OCI-LY1 (cell line): ENCODE data around the gene RMDN3.

Experiments
- H2AFZ ChIP-seq: fragments of 200-600 bp; sonication (generic), shearing (Covaris generic); 2 replicates; pipeline ENCODE4 v1.6.0; 2014; ENCODE audit warnings: antibody characterized with exemption, mild to moderate bottlenecking, low read length
- H3F3A ChIP-seq: fragments of 200-600 bp; sonication (generic), shearing (Covaris generic); 2 replicates; pipeline ENCODE4 v1.6.0; 2014; ENCODE audit warnings: mild to moderate bottlenecking, antibody characterized with exemption, low read length, moderate library complexity; ENCODE audit not compliant: insufficient read depth
- H3K27ac ChIP-seq: fragments of 200-600 bp; sonication (generic); 2 replicates; pipeline ENCODE4 v1.5.1; 2014; ENCODE audit warnings: low read length, mixed run types, mild to moderate bottlenecking, low read depth; ENCODE audit not compliant: poor library complexity, severe bottlenecking
- H3K27me3 ChIP-seq: fragments of 200-600 bp; sonication (generic); 2 replicates; pipeline ENCODE4 v1.6.0; 2014; ENCODE audit warnings: antibody characterized with exemption, mild to moderate bottlenecking, low read length, moderate library complexity; ENCODE audit not compliant: insufficient read depth
- H3K36me3 ChIP-seq: fragments of 200-600 bp; sonication (generic); 2 replicates; pipeline ENCODE4 v1.6.1; 2014; ENCODE audit warnings: mild to moderate bottlenecking, antibody characterized with exemption, low read length, moderate library complexity, mixed read lengths; ENCODE audit not compliant: insufficient read depth
- H3K4me1 ChIP-seq: fragments of 200-600 bp; sonication (generic); 2 replicates; pipeline ENCODE4 v1.5.1; 2014; ENCODE audit warnings: mild to moderate bottlenecking, low read length, moderate library complexity; ENCODE audit not compliant: insufficient read depth, severe bottlenecking
- H3K4me2 ChIP-seq: fragments of 200-600 bp; sonication (generic), shearing (Covaris generic); 2 replicates; pipeline ENCODE4 v1.6.1; 2014; ENCODE audit warnings: low read length
- H3K4me3 ChIP-seq: fragments of 200-600 bp; sonication (generic); 2 replicates; pipeline ENCODE4 v1.5.1; 2014; ENCODE audit warnings: low read length, low read depth, mild to moderate bottlenecking, mixed read lengths; ENCODE audit not compliant: poor library complexity, severe bottlenecking
- H3K79me2 ChIP-seq: fragments of 200-600 bp; shearing (Covaris generic); 2 replicates; pipeline ENCODE4 v1.6.1; 2016; ENCODE audit warnings: mixed run types, low read length, mixed read lengths; ENCODE audit not compliant: insufficient read depth
- H3K9ac ChIP-seq: fragments of 200-600 bp; sonication (generic), shearing (Covaris generic); 2 replicates; pipeline ENCODE4 v1.6.1; 2014; ENCODE audit warnings: mild to moderate bottlenecking, low read length, mixed read lengths
- H3K9me2 ChIP-seq: fragments of 200-600 bp; sonication (generic), shearing (Covaris generic); 2 replicates; pipeline ENCODE4 v1.6.1; 2014; ENCODE audit warnings: low read depth, mild to moderate bottlenecking, low read length, mixed read lengths
- H3K9me3 ChIP-seq: fragments of 200-600 bp; shearing (Covaris generic); 2 replicates; pipeline ENCODE4 v1.6.1; 2014; ENCODE audit warnings: low read length, mixed read lengths
- H4K20me1 ChIP-seq: fragments of 200-600 bp; sonication (generic), shearing (Covaris generic); 2 replicates; pipeline ENCODE4 v1.6.0; 2016; ENCODE audit warnings: mild to moderate bottlenecking, low read length; ENCODE audit not compliant: insufficient read depth
- CTCF ChIP-seq: fragments of 200-600 bp; sonication (generic), shearing (Covaris generic); IDR thresholded peaks from 2 replicates; pipeline ENCODE4 v1.5.1; 2017; ENCODE audit warnings: mild to moderate bottlenecking, antibody characterized with exemption, low read length, moderate library complexity, mixed read lengths
- EZH2 ChIP-seq: fragments of 200-600 bp; sonication (generic), shearing (Covaris generic); IDR thresholded peaks from 2 replicates; pipeline ENCODE4 v1.8.0; 2017; ENCODE audit warnings: borderline replicate concordance, mixed run types, mild to moderate bottlenecking, antibody characterized with exemption, low read length, moderate library complexity, mixed read lengths

The RMDN3 gene

DNA sequence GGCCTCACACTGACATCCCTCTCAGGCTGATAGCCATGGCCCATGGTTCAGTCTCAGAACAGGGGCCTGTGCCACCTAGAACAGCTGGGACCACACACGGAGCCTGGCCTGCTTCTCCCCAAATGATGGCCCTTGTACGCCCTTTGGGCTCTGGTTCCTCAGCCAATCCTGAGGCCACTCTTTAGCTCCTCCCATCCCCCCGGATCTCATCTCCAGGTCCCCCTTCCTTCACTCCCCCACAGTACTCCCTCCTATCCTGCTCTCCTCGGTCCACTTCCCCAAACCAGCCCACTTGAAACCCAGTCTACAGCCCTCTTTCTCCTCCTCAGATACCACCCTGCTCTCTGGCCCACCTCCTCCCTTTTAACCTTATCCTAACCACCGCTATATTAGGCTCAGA, 34.1 kb upstream of the RMDN3 start:
- no peak overlapping the region for H3K4me3 ChIP-seq
- peaks cover 11% of the 10 kb centered on the region; the same call in 1 of the 2 replicates for H3K36me3 ChIP-seq
- no peaks in the 10 kb centered on the region for H3K27me3 ChIP-seq
- H3K27ac ChIP-seq = no peak overlapping the region
- TF ChIP-seq CTCF = no peak
- no peak for TF ChIP-seq EZH2
- H3K9me3 ChIP-seq = no peaks in the 10 kb centered on the region
- no peaks in the 10 kb centered on the region for H3K9me2 ChIP-seq
- no peaks in the 10 kb centered on the region for H4K20me1 ChIP-seq
- no peaks in the 10 kb centered on the region for H3F3A ChIP-seq
- H3K4me1 ChIP-seq = peaks cover 11% of the 10 kb centered on the region
- no peaks in the 10 kb centered on the region for H3K79me2 ChIP-seq
- H3K9ac ChIP-seq = no peak overlapping the region
- no peak overlapping the region for H2AFZ ChIP-seq
- no peak overlapping the region for H3K4me2 ChIP-seq

DNA sequence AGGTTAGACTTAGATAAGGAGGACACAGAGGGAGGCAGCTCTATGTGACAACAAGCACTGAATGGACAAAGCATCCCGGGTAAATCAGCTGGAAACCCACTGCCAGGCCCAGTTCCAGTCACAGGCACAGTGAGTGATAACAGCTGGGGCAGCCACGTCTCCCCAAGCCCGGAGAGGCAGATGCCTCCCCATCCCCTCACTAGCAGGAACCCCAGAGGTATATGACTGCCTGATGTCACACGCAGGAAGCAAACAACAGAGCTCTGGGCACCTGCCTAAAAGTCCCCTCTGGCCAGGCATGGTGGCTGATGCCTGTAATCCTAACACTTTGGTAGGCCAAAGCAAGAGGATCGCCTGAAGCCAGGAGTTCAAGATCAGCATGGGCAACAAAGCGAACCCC, 32.9 kb upstream of the RMDN3 start:
- H3K79me2 ChIP-seq = no peaks in the 10 kb centered on the region

GRCh38 chr15:40787344-40787841, 32.3 kb upstream of the RMDN3 start:
- Histone ChIP-seq H3K36me3 (peaks cover 6% of the 10 kb centered on the region; the same call in 1 of the 2 replicates), H3K4me3 (no peak overlapping the region), H3K9me2 (no peaks in the 10 kb centered on the region), H3K79me2 (no peaks in the 10 kb centered on the region), H2AFZ (no peak overlapping the region), H3K27ac (no peak overlapping the region), H3K4me2 (no peak overlapping the region), H3F3A (no peaks in the 10 kb centered on the region), H4K20me1 (no peaks in the 10 kb centered on the region), H3K27me3 (no peaks in the 10 kb centered on the region), H3K9me3 (no peaks in the 10 kb centered on the region), H3K4me1 (peaks cover 11% of the 10 kb centered on the region), H3K9ac (no peak overlapping the region; the same call in 1 of the 2 replicates)
- TF ChIP-seq CTCF = no peak
- TF ChIP-seq EZH2 = no peak

More for the DNA sequence above, 32.9 kb upstream of the RMDN3 start:
- H4K20me1 ChIP-seq = no peaks in the 10 kb centered on the region
- H3K9me3 ChIP-seq = no peaks in the 10 kb centered on the region
- no peak overlapping the region for H3K4me3 ChIP-seq
- peaks cover 8% of the 10 kb centered on the region; the same call in 1 of the 2 replicates for H3K36me3 ChIP-seq
- H3K27ac ChIP-seq = no peak overlapping the region
- TF ChIP-seq EZH2 (no peak), CTCF (no peak)
- H3K9ac ChIP-seq = no peak overlapping the region; the same call in 1 of the 2 replicates
- H3F3A ChIP-seq = no peaks in the 10 kb centered on the region
- H3K4me1 ChIP-seq = peaks cover 11% of the 10 kb centered on the region
- H3K4me2 ChIP-seq = no peak overlapping the region
- H3K27me3 ChIP-seq = no peaks in the 10 kb centered on the region
- H2AFZ ChIP-seq = no peak overlapping the region
- H3K9me2 ChIP-seq = no peaks in the 10 kb centered on the region
